B cell (primary cell): ENCODE measurements around the gene DCDC1.

Source experiments
- EZH2 ChIP-seq: IDR thresholded peaks from 2 replicates; pipeline ENCODE4 v1.6.1; 2012; ENCODE audit warnings: borderline replicate concordance, low read depth, mild to moderate bottlenecking, moderate library complexity, low read length; ENCODE audit not compliant: insufficient read depth, poor library complexity, severe bottlenecking
- TF ChIP-seq, protein P1 (sequence below): fragments of 200-600 bp; IDR thresholded peaks from one replicate; pipeline ENCODE4 v1.8.0; 2022; ENCODE audit warnings: antibody characterized with exemption, mild to moderate bottlenecking

DNA sequence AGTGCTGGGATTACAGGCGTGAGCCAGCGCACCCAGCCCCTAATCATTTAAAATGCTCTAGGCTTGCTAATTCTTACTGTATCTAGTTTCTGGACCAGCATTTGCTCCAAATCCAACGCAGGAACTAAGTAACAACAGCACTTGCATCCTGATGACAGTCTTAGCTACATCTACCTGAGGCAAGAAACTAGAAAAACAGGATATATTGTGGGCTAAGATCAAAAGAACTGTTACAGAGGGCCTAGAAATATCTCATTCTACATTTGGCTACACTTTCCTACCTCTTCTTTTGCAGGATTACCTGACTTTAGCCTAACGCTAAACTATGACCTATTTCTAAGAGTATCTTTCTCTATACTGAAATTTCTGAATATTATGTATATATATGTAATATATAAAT lies 7.8 kb downstream of the DCDC1 start:
- TF ChIP-seq, protein P1, sequence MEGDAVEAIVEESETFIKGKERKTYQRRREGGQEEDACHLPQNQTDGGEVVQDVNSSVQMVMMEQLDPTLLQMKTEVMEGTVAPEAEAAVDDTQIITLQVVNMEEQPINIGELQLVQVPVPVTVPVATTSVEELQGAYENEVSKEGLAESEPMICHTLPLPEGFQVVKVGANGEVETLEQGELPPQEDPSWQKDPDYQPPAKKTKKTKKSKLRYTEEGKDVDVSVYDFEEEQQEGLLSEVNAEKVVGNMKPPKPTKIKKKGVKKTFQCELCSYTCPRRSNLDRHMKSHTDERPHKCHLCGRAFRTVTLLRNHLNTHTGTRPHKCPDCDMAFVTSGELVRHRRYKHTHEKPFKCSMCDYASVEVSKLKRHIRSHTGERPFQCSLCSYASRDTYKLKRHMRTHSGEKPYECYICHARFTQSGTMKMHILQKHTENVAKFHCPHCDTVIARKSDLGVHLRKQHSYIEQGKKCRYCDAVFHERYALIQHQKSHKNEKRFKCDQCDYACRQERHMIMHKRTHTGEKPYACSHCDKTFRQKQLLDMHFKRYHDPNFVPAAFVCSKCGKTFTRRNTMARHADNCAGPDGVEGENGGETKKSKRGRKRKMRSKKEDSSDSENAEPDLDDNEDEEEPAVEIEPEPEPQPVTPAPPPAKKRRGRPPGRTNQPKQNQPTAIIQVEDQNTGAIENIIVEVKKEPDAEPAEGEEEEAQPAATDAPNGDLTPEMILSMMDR = no peak
- no peak for TF ChIP-seq EZH2
